WERI-Rb-1 (cell line): ENCODE data around the gene G6PC2.

Source experiments
- DNase-seq: peaks from one replicate; pipeline ENCODE4 v3.0.0-alpha.2; 2020
- H3K27ac ChIP-seq: fragments of 250-450 bp; sonication (Bioruptor Pico); 2 replicates; pipeline ENCODE4 v1.5.1; 2020; ENCODE audit warnings: mild to moderate bottlenecking, moderate library complexity
- H3K27me3 ChIP-seq: fragments of 250-450 bp; sonication (Bioruptor Pico); 2 replicates; pipeline ENCODE4 v1.5.1; 2021; ENCODE audit warnings: mild to moderate bottlenecking, low read depth, moderate library complexity; ENCODE audit not compliant: insufficient read depth, severe bottlenecking
- H3K36me3 ChIP-seq: fragments of 250-450 bp; sonication (Bioruptor Pico); 2 replicates; pipeline ENCODE4 v1.5.1; 2020; ENCODE audit warnings: mild to moderate bottlenecking, moderate library complexity
- H3K4me3 ChIP-seq: 2 replicates; pipeline ENCODE4 v1.5.1; 2011; ENCODE audit warnings: low read depth, mild to moderate bottlenecking, control low read depth, low read length
- H3K9me3 ChIP-seq: fragments of 250-450 bp; sonication (Bioruptor Pico); 2 replicates; pipeline ENCODE4 v1.5.1; 2021; ENCODE audit warnings: mild to moderate bottlenecking, moderate library complexity; ENCODE audit not compliant: severe bottlenecking
- TF ChIP-seq, protein P1 (sequence below): IDR thresholded peaks from 2 replicates; pipeline ENCODE4 v1.5.1; 2011; ENCODE audit warnings: low read depth, mild to moderate bottlenecking, control low read depth, inconsistent platforms, low read length

Gene G6PC2, protein sequence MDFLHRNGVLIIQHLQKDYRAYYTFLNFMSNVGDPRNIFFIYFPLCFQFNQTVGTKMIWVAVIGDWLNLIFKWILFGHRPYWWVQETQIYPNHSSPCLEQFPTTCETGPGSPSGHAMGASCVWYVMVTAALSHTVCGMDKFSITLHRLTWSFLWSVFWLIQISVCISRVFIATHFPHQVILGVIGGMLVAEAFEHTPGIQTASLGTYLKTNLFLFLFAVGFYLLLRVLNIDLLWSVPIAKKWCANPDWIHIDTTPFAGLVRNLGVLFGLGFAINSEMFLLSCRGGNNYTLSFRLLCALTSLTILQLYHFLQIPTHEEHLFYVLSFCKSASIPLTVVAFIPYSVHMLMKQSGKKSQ

DNA sequence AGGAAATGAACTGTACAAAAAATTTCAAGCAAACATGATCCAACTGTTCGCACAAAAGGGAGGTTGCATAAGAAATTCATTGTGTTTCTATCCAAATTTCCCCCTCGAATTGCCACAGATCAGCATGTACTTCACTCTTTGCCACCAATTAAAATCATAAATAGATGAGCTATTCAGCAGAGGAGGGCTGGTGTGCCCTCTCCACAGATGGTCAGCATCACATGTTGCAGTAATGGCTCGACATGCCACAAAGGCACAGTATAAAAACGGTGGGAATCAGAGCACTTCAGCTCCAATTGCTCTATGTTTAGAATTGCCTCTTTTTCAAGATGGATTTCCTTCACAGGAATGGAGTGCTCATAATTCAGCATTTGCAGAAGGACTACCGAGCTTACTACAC lies at the start of gene G6PC2:
Gene G6PC2 (plus strand): TSS at position 289 of the 400 bp plus-strand sequence. CDS start 41 bp downstream, at position 330.
- H3K27ac ChIP-seq: no peak within 1 kb of the TSS
- no peaks in the 10 kb centered on the region for H3K27me3 ChIP-seq
- H3K36me3 ChIP-seq: no peaks in the 10 kb centered on the region
- DNase-seq: no peak
- TF ChIP-seq, protein P1, sequence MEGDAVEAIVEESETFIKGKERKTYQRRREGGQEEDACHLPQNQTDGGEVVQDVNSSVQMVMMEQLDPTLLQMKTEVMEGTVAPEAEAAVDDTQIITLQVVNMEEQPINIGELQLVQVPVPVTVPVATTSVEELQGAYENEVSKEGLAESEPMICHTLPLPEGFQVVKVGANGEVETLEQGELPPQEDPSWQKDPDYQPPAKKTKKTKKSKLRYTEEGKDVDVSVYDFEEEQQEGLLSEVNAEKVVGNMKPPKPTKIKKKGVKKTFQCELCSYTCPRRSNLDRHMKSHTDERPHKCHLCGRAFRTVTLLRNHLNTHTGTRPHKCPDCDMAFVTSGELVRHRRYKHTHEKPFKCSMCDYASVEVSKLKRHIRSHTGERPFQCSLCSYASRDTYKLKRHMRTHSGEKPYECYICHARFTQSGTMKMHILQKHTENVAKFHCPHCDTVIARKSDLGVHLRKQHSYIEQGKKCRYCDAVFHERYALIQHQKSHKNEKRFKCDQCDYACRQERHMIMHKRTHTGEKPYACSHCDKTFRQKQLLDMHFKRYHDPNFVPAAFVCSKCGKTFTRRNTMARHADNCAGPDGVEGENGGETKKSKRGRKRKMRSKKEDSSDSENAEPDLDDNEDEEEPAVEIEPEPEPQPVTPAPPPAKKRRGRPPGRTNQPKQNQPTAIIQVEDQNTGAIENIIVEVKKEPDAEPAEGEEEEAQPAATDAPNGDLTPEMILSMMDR: no peak
- no peak within 1 kb of the TSS for H3K4me3 ChIP-seq
- no peaks in the 10 kb centered on the region for H3K9me3 ChIP-seq

GRCh38 chr2:168851674-168852320 lies 49.3 kb upstream of the G6PC2 start:
- TF ChIP-seq, protein P1: no peak
- DNase-seq: no peak
- no peaks in the 10 kb centered on the region for H3K9me3 ChIP-seq

DNA sequence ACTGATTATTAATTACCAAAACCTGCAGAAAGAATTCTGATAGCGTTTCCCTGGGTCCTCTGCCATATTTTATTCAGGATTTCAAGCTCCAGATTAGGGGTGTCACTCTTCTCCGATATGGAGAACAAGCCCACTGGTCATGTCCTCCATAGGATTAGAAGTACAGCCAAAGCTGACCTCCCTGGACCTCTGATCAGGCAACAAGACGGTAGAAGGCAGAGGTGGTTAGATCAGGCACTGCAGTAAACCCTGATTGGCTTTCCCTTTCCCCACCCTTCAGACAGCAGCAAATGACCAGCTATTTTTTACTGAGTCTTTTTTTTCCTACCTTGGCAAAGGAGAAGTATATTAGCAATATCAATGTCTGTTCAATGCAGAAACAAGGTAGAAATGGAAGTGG lies 48.6 kb upstream of the G6PC2 start:
- TF ChIP-seq, protein P1: no peak
- no peak for DNase-seq
- no peaks in the 10 kb centered on the region for H3K27me3 ChIP-seq
- H3K4me3 ChIP-seq: no peak overlapping the region
- no peak overlapping the region for H3K27ac ChIP-seq
- H3K36me3 ChIP-seq: no peaks in the 10 kb centered on the region
- H3K9me3 ChIP-seq: no peaks in the 10 kb centered on the region

More at GRCh38 chr2:168851674-168852320, 49.3 kb upstream of the G6PC2 start:
- Histone ChIP-seq H3K4me3 (no peak overlapping the region), H3K27me3 (no peaks in the 10 kb centered on the region), H3K36me3 (no peaks in the 10 kb centered on the region), H3K27ac (no peak overlapping the region)

- no peak for DNase-seq
- TF ChIP-seq, protein P1: no peak
- Histone ChIP-seq H3K9me3 (no peaks in the 10 kb centered on the region), H3K27me3 (no peaks in the 10 kb centered on the region), H3K36me3 (no peaks in the 10 kb centered on the region), H3K4me3 (no peak overlapping the region), H3K27ac (no peak overlapping the region)
Observed at GRCh38 chr2:168853471-168853870, 47.6 kb upstream of the G6PC2 start.

DNA sequence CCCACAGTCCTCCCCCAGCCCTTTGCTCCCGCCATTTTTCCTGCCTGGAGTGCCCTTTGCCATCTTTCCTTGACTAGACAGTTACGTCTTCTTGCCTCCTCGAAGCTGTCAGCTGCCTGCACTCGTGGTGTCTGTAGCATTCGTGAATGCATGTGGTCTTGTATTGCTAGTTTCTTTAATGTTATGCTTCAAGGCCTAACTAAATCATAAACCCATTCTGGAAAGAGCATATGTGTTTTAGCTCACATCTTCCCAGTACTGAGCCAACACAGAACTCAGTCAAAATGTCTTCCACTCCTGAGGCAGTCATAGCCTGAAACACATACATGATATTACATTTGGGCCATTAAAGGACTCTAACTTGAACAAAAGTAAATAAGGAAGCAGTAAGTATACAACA lies 46.4 kb upstream of the G6PC2 start:
- H3K9me3 ChIP-seq: no peaks in the 10 kb centered on the region
- TF ChIP-seq, protein P1: no peak
- H3K27me3 ChIP-seq: no peaks in the 10 kb centered on the region
- no peaks in the 10 kb centered on the region for H3K36me3 ChIP-seq
- no peak overlapping the region for H3K27ac ChIP-seq
- no peak for DNase-seq
- no peak overlapping the region for H3K4me3 ChIP-seq
